ENCODE data around the gene MDGA2. TPM values are rescaled to one million over a fixed set of nuclear protein-coding genes. Genes with fewer than 3 reads are reported as not detected.

The MDGA2 gene
- total and polyA plus RNA-seq, 2 of the 4 experiments (the other 2 are of a cell fraction): 0.02 TPM; not detected in 1

GRCh38 chr14:47252802-47253201, 422.6 kb downstream of the MDGA2 start:
- TF ChIP-seq, protein P1, sequence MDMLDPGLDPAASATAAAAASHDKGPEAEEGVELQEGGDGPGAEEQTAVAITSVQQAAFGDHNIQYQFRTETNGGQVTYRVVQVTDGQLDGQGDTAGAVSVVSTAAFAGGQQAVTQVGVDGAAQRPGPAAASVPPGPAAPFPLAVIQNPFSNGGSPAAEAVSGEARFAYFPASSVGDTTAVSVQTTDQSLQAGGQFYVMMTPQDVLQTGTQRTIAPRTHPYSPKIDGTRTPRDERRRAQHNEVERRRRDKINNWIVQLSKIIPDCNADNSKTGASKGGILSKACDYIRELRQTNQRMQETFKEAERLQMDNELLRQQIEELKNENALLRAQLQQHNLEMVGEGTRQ (IDR thresholded peaks at IDR 0.05; ENCODE audit: low read depth, low read length): no peak
- TF ChIP-seq SMC3 (IDR thresholded peaks at IDR 0.05; ENCODE audit: low read depth, low read length): no peak
- TF ChIP-seq CEBPB (IDR thresholded peaks at IDR 0.05; ENCODE audit: low read depth, low read length): no peak
- TF ChIP-seq RAD21 (IDR thresholded peaks at IDR 0.05; ENCODE audit: low read length): no peak
- no peak for TF ChIP-seq FOS (IDR thresholded peaks at IDR 0.05; ENCODE audit: low read depth, low read length)
- TF ChIP-seq RCOR1 (IDR thresholded peaks at IDR 0.05; ENCODE audit: insufficient replicate concordance, low read length): no peak
- TF ChIP-seq RFX5 (IDR thresholded peaks at IDR 0.05; ENCODE audit: low read depth, low read length): no peak
- no peak for TF ChIP-seq NFE2L2 (IDR thresholded peaks at IDR 0.05; ENCODE audit: low read depth, low read length)
- TF ChIP-seq MAZ (IDR thresholded peaks at IDR 0.05; ENCODE audit: borderline replicate concordance, low read depth, low read length): no peak
- TF ChIP-seq CTCF (conservative IDR thresholded peaks at IDR 0.05; ENCODE audit: low read depth, low read length): no peak
- no peak for TF ChIP-seq MAFK (IDR thresholded peaks at IDR 0.05; ENCODE audit: low read depth, low read length)
- TF ChIP-seq, protein P2, sequence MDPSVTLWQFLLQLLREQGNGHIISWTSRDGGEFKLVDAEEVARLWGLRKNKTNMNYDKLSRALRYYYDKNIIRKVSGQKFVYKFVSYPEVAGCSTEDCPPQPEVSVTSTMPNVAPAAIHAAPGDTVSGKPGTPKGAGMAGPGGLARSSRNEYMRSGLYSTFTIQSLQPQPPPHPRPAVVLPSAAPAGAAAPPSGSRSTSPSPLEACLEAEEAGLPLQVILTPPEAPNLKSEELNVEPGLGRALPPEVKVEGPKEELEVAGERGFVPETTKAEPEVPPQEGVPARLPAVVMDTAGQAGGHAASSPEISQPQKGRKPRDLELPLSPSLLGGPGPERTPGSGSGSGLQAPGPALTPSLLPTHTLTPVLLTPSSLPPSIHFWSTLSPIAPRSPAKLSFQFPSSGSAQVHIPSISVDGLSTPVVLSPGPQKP (IDR thresholded peaks at IDR 0.05; ENCODE audit: borderline replicate concordance, low read depth, low read length): no peak
- TF ChIP-seq BHLHE40 (IDR thresholded peaks at IDR 0.05; ENCODE audit: low read depth, low read length): no peak
- no TSS peak for BruUV-seq (replicated peaks)
- no peak overlapping the region for H3K14ac ChIP-seq (replicated peaks; ENCODE audit: low read depth, low read length)
- no peak overlapping the region for H2BK15ac ChIP-seq (ENCODE audit: low read depth, low read length)
- intact Hi-C loops (cut with micrococcal nuclease) (no loop called here), in situ Hi-C loops (cut with MboI; ENCODE audit: low sequenced_read_pairs) (no loop called here), dilution Hi-C loops (cut with HindIII; ENCODE audit: low sequenced_read_pairs, unreplicated experiment) (no loop called here)
- H3K4me3 ChIP-seq (ENCODE audit: insufficient read depth, low read depth, low read length): no peak overlapping the region
- no peak overlapping the region for H3K4ac ChIP-seq (ENCODE audit: low read depth, low read length)
- H4K8ac ChIP-seq (ENCODE audit: low read depth in 2 of 2, low read length in 2 of 2): no peak overlapping the region
- H3K9me1 ChIP-seq (ENCODE audit: insufficient read depth, low read length): no peaks in the 10 kb centered on the region
- H3K56ac ChIP-seq (ENCODE audit: extremely low read depth, insufficient read depth, low read length): no peak overlapping the region
- H3K23ac ChIP-seq (ENCODE audit: low read depth, low read length): no peak overlapping the region
- no peak overlapping the region for H2BK120ac ChIP-seq (ENCODE audit: low read depth, low read length)
- H4K20me1 ChIP-seq (ENCODE audit: insufficient read depth, low read length): no peaks in the 10 kb centered on the region
- DNase-seq: no peak
- H3K36me3 ChIP-seq (ENCODE audit: control insufficient read depth, insufficient read depth, low read length): no peaks in the 10 kb centered on the region
- H3K9ac ChIP-seq (ENCODE audit: low read depth, low read length): no peak overlapping the region
- no peak overlapping the region for H2AK9ac ChIP-seq (replicated peaks; ENCODE audit: low read depth, low read length, poor library complexity)
- no peaks in the 10 kb centered on the region for H3K27me3 ChIP-seq (ENCODE audit: control insufficient read depth, insufficient read depth, low read length)
- no peak overlapping the region for H4K5ac ChIP-seq (ENCODE audit: low read depth, low read length)
- CTCF ChIA-PET: no interaction called here
- POLR2A ChIA-PET (ENCODE audit: unreplicated experiment): no interaction called here
- H4K91ac ChIP-seq (ENCODE audit: insufficient read depth, low read depth, low read length): no peak overlapping the region
- peaks cover 3% of the 10 kb centered on the region; the same call in 1 of the 2 replicates for H3K9me3 ChIP-seq (ENCODE audit: control insufficient read depth, insufficient read depth, low read length)
- H2AK5ac ChIP-seq (ENCODE audit: low read depth, low read length): no peak overlapping the region
- no CpG with 5 or more reads among the region's 4 CpGs for WGBS, 2 experiments (ENCODE audit: extremely low coverage in 2 of 2, insufficient read length in 1 of 2)
- H2AFZ ChIP-seq (replicated peaks; ENCODE audit: low read length, poor library complexity): no peak overlapping the region
- H3K4me1 ChIP-seq (ENCODE audit: control insufficient read depth, insufficient read depth, low read length): no peaks in the 10 kb centered on the region
- no peak overlapping the region for H3K27ac ChIP-seq (ENCODE audit: insufficient read depth, low read length)
- H3K79me1 ChIP-seq (ENCODE audit: low read depth in 1 of 2, low read length in 2 of 2): no peaks in the 10 kb centered on the region
- no peak overlapping the region for H3K4me2 ChIP-seq (ENCODE audit: low read depth, low read length)
- H2BK20ac ChIP-seq (ENCODE audit: low read depth, low read length): no peak overlapping the region
- H2BK5ac ChIP-seq (ENCODE audit: low read depth, low read length, poor library complexity, severe bottlenecking): no peak overlapping the region
- ATAC-seq (ENCODE audit: low read depth): no peak
- H3K18ac ChIP-seq (ENCODE audit: low read depth, low read length): no peak overlapping the region

Measured in IMR-90 (cell line).